HG03064 (cell line): ENCODE results near the gene IFI35.

Experiments used
- ATAC-seq: cut with Tn5 transposase; IDR thresholded peaks from one replicate; pipeline ENCODE4 v1.9.1; 2021; ENCODE audit warnings: low read depth; ENCODE audit not compliant: unreplicated experiment

Gene IFI35

GRCh38 chr17:43020789-43021740 is 14.5 kb downstream of the IFI35 start:
- no peak for ATAC-seq

- ATAC-seq = no peak
Observed at GRCh38 chr17:43021741-43022512, 15.3 kb downstream of the IFI35 start, which contains the start of gene VAT1. VAT1 (minus strand) TSS chr17:43022385; CDS start chr17:43022322, 63 bp downstream.

GRCh38 chr17:43024407-43025289 is 18.1 kb downstream of the IFI35 start, which contains the start of gene RND2:
RND2 (plus strand) TSS chr17:43025231; CDS start chr17:43025348, 117 bp downstream.
- no peak for ATAC-seq

- no peak for ATAC-seq
Observed at GRCh38 chr17:43025290-43025657, 18.7 kb downstream of the IFI35 start.

- no peak for ATAC-seq
Observed at GRCh38 chr17:43025766-43026537, 19.4 kb downstream of the IFI35 start.

- ATAC-seq = no peak
Observed at GRCh38 chr17:43026595-43026994, 20.0 kb downstream of the IFI35 start.

GRCh38 chr17:43027091-43028032 is 20.8 kb downstream of the IFI35 start:
- ATAC-seq = no peak

GRCh38 chr17:43028221-43028861 is 21.8 kb downstream of the IFI35 start:
- ATAC-seq = no peak

- no peak for ATAC-seq
Observed at GRCh38 chr17:43030137-43030767, 23.7 kb downstream of the IFI35 start.

GRCh38 chr17:43031666-43032065 is 25.1 kb downstream of the IFI35 start:
- no peak for ATAC-seq

GRCh38 chr17:43033948-43034881 is 27.6 kb downstream of the IFI35 start:
- ATAC-seq = no peak

GRCh38 chr17:43034894-43035293 is 28.3 kb downstream of the IFI35 start:
- no peak for ATAC-seq

- no peak for ATAC-seq
Observed at GRCh38 chr17:43039646-43040045, 33.1 kb downstream of the IFI35 start.

GRCh38 chr17:43040655-43041054 is 34.1 kb downstream of the IFI35 start:
- no peak for ATAC-seq

- ATAC-seq = no peak
Observed at GRCh38 chr17:43042025-43042628, 35.5 kb downstream of the IFI35 start.

GRCh38 chr17:43043307-43043706 is 36.7 kb downstream of the IFI35 start:
- no peak for ATAC-seq
